ENCODE measurements around the gene SUPT20HL2. TPM values are rescaled to one million over a fixed set of nuclear protein-coding genes. Genes with fewer than 3 reads are reported as not detected.
"Not testable (repeated sequence)": the region's sequence is repeated elsewhere in the genome, so short reads cannot be mapped to it uniquely, and the experiment has no call there.

SUPT20HL2 gene
- total RNA-seq, 1 donor from 2014 or later: not detected

DNA sequence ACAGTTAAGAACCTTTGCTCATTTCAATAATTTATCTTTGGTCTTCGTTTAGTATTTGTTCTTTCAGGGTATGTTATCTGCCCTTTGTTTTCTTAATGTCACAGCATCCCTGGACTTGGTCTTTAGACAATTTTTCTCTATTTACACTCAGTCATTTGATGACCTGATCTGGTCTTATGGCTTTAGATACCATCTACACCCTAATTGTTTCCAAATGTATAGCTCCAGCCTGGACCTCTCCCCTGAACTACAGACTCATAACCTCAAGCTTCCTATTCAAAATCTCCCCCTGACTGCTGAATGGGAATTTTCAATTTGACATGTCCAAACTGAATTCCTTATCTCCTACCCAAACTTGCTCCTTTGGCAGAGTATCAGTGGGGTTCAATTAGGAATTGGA lies 3.7 kb upstream of the SUPT20HL2 start:
- Histone ChIP-seq H3K36me3 (no peaks in the 10 kb centered on the region), H3K4me1 (no peaks in the 10 kb centered on the region), H3K27ac (replicated peaks) (no peak overlapping the region), H3K4me3 (no peak overlapping the region), H3K27me3 (ENCODE audit: low read depth) (no peaks in the 10 kb centered on the region), H3K9me3 (replicated peaks) (no peaks in the 10 kb centered on the region)
- intact Hi-C loops (cut with micrococcal nuclease): no loop called here
- no peak for DNase-seq
- TF ChIP-seq, protein P1, sequence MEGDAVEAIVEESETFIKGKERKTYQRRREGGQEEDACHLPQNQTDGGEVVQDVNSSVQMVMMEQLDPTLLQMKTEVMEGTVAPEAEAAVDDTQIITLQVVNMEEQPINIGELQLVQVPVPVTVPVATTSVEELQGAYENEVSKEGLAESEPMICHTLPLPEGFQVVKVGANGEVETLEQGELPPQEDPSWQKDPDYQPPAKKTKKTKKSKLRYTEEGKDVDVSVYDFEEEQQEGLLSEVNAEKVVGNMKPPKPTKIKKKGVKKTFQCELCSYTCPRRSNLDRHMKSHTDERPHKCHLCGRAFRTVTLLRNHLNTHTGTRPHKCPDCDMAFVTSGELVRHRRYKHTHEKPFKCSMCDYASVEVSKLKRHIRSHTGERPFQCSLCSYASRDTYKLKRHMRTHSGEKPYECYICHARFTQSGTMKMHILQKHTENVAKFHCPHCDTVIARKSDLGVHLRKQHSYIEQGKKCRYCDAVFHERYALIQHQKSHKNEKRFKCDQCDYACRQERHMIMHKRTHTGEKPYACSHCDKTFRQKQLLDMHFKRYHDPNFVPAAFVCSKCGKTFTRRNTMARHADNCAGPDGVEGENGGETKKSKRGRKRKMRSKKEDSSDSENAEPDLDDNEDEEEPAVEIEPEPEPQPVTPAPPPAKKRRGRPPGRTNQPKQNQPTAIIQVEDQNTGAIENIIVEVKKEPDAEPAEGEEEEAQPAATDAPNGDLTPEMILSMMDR (IDR thresholded peaks at IDR 0.05; ENCODE audit: borderline replicate concordance): no peak

DNA sequence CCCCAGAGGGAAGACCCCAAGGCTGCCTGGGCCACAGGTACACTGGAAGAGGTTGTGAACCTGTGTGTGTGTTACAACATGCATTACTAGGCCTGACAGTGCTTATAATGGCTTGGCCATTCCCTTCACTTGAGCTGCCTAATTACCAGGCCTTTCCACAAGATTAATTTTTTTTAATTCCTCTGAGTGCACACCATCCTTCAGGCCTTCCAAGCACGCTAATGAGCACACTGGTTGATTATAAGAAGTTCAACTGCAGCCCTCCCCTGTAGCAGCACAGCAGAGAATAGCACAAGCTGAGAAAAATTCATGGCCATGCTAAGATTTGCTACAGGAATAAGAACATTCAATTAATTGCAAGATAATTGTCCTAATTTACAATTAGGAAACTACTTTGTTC lies 2.2 kb upstream of the SUPT20HL2 start:
- no peak overlapping the region for H3K4me3 ChIP-seq
- intact Hi-C loops (cut with micrococcal nuclease): no loop called here
- peaks cover under 1% of the 10 kb centered on the region for H3K4me1 ChIP-seq
- H3K9me3 ChIP-seq (replicated peaks): no peaks in the 10 kb centered on the region
- TF ChIP-seq, protein P1 (IDR thresholded peaks at IDR 0.05; ENCODE audit: borderline replicate concordance): no peak
- H3K27ac ChIP-seq (replicated peaks): no peak overlapping the region
- H3K27me3 ChIP-seq (ENCODE audit: low read depth): no peaks in the 10 kb centered on the region
- no peaks in the 10 kb centered on the region for H3K36me3 ChIP-seq
- DNase-seq: no peak

DNA sequence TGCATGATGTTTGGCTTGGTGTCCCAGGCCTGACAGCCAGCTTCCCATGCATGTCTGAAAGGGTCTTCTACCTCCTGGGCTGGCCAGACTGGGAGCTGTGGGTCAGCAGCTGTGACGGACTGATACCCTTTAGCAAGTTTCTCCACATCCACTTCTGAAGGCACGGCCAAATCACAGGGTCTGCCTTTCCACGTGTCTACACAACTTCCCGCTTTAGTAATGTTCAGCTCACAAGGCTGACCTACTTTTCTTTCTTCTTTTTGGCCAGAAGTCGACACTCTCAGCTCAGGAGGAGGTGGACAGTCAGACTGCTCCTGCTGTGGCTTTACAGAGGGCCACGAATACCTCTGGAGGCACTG lies 1.6 kb downstream of the SUPT20HL2 start:
- H3K4me1 ChIP-seq; H3K27me3 ChIP-seq (ENCODE audit: low read depth); H3K27ac ChIP-seq (replicated peaks); intact Hi-C loops (cut with micrococcal nuclease); H3K36me3 ChIP-seq; DNase-seq; H3K4me3 ChIP-seq; H3K9me3 ChIP-seq (replicated peaks): not testable (repeated sequence)

DNA sequence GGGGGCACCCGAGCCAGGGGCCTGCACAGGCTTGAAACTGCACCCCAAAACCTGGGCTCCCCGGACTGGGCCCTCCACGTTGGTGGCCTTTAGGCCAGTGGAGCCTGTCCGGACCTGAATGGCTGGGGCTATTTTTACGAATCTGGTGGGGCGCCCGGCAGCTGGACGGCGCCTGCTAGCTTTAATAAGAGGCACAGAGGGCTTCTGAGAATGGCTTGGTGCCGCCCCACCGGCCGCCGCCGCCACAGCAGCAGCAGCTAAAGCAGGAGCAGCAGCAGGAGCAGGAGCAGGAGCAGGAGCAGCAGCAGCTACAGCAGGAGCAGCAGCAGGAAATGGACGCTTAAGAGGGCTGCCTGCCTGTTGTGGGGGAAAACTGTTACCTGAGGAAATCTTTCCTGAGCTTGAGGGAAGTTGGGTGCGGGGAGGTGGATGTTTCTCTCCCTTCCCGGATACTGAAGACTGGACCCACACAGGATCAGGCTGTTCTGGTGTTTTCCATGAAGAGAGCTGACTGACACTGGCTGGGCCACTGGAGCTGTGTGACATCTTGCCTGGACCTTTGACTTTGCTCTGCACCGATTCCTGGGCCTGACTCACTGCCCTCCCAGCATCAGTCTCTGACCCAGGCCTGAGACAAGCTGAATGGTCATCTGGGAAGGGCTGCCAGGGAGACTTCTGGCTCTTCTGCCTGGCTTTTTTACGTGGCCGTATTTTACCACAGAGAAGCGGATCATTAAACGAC lies 2.2 kb downstream of the SUPT20HL2 start:
- H3K4me3 ChIP-seq; H3K4me1 ChIP-seq; intact Hi-C loops (cut with micrococcal nuclease); DNase-seq; H3K27ac ChIP-seq (replicated peaks); H3K36me3 ChIP-seq; H3K27me3 ChIP-seq (ENCODE audit: low read depth); H3K9me3 ChIP-seq (replicated peaks): not testable (repeated sequence)

DNA sequence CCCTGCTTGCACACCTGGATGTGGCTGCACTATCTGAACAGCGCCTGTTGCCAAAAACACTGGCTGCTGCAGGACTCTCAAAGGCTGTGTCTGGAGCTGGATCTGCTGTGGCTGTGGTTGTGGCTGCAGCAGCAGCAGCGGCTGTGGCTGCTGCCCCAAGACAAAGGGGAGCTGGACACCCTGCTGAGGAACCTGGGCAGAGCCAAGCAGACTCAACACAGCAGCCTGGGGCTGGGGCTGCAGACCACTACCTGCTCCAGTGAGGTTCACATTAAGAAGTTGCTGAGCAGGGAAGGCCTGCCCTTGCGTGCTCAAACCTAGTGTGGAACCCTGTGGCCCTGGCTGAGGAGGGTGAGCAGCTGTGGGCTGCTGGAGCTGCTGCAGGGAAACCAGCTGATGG lies 3.0 kb downstream of the SUPT20HL2 start:
- H3K4me3 ChIP-seq; H3K27ac ChIP-seq (replicated peaks); intact Hi-C loops (cut with micrococcal nuclease): not testable (repeated sequence)

DNA sequence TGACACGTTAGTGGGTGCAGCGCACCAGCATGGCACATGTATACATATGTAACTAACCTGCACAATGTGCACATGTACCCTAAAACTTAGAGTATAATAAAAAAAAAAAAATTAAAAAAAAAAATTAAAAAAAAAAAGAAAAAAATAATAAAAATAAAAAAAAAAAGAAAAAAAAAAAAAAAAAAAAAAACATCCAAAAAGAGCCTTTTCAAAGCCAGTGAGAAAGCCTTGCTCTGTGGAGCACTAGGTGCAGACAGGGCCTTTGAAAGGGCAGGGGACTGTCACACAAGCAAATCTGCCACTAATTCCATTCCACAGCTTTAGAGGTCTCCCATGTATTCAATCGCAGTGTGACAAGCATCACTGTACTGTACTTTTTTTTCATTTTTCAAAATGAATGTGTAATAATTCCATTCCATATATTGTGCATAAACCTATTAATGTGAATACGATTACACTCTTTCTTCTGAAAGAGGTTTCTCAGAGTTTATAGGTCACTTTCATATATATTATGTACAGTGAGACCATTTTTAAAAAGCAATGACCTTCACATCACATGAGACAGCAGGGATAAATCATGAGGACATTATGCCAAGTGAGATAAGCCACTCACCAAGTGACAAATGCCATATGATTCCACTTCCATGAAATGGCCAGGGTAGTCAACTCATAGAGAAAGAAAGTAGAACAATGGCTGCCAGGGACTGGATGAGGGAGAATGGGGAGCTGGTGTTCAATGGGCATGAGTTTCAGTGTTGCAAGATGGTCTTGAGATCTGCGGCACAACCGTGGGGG lies 4.1 kb downstream of the SUPT20HL2 start:
- intact Hi-C loops (cut with micrococcal nuclease); H3K27ac ChIP-seq (replicated peaks); H3K36me3 ChIP-seq; DNase-seq; H3K4me1 ChIP-seq; H3K9me3 ChIP-seq (replicated peaks); H3K4me3 ChIP-seq; H3K27me3 ChIP-seq (ENCODE audit: low read depth): not testable (repeated sequence)

More for the DNA sequence above, 3.0 kb downstream of the SUPT20HL2 start:
- H3K4me1 ChIP-seq; H3K9me3 ChIP-seq (replicated peaks); H3K27me3 ChIP-seq (ENCODE audit: low read depth); H3K36me3 ChIP-seq; DNase-seq: not testable (repeated sequence)

DNA sequence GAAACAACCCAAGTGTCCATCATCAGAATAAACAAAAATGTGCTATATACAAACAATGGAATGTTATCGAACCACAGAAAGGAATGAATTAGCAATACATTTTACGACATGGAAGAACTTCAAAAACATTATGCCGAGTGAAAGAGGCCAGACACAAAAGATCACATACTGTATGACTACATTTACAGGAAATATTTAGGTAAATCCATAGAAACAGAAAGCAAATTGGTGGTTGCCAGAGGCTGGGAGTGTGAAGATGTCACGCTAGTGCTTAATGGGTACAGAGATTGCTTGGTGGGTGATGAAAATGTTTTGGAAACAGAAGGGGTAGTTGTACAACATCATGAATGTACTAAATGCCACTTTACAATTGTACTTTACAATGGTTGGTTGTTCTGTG lies 5.1 kb downstream of the SUPT20HL2 start:
- H3K36me3 ChIP-seq; DNase-seq; H3K4me1 ChIP-seq; intact Hi-C loops (cut with micrococcal nuclease); H3K27me3 ChIP-seq (ENCODE audit: low read depth); H3K9me3 ChIP-seq (replicated peaks); H3K27ac ChIP-seq (replicated peaks); H3K4me3 ChIP-seq: not testable (repeated sequence)

DNA sequence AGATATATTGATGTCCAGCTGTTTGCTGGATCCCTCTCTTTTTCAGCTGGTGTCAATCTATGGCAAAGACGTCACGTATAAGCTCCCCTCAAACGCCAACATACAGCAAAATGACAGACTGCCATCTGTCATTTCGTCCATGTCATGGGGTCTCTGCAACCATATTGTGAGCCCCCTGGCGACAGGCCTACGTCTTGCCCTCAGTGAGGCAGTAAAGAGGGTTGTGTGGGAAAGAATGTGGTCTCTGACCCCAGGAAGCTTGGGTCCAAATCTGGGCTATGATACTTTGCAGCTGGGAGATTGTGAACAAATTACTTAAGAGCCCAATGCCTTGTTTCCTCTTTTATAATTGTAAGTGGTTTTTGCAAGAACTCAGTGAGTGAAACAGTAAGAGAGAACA lies 7.4 kb downstream of the SUPT20HL2 start:
- TF ChIP-seq, protein P1 (IDR thresholded peaks at IDR 0.05; ENCODE audit: borderline replicate concordance): no peak
- Histone ChIP-seq H3K36me3 (no peaks in the 10 kb centered on the region), H3K27ac (replicated peaks) (no peak overlapping the region), H3K4me3 (no peak overlapping the region), H3K27me3 (ENCODE audit: low read depth) (no peaks in the 10 kb centered on the region), H3K4me1 (peaks cover 7% of the 10 kb centered on the region), H3K9me3 (replicated peaks) (no peaks in the 10 kb centered on the region)
- intact Hi-C loops (cut with micrococcal nuclease): no loop called here
- DNase-seq: no peak
